ENCODE results near the gene CTXND1. TPM values are rescaled to one million over a fixed set of nuclear protein-coding genes. Genes with fewer than 3 reads are reported as not detected.

CTXND1 gene
- polyA plus RNA-seq, 3 donors, result not detected

DNA sequence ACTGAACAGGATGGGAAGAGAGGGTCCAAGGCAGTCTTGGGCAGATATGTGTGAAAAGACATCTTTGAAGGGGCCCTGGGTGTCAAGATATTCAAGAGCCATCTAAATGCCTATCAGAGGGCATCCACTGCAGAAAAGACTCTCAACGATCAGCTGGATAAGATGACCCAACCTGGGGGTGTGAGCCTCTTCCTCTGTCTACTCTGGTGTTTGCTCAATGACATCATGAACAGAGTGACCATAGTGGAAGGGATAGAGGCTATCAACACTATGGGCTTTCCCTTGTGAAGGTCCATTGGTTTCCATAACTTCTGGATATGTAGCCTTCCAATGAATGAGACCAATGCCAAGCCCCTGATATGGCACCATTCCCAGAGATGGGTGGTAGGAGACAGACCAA is 57.1 kb downstream of the CTXND1 start:
- H3K4me3 ChIP-seq (replicated peaks in 1 of 3; ENCODE audit: low read depth in 2 of 3, low read length in 3 of 3), result no peak overlapping the region
- no peak overlapping the region for H3K27ac ChIP-seq (ENCODE audit: low read depth in 1 of 2, low read length in 2 of 2)
- no peaks in the 10 kb centered on the region for H3K79me2 ChIP-seq (ENCODE audit: insufficient read depth, low read length)
- Mint-ChIP-seq H3K4me3 (no peak overlapping the region), H3K4me1 (no peaks in the 10 kb centered on the region), H3K9me3 (peaks cover 0 to 5% (median 0%) of the 10 kb centered on the region in 7 donors), H3K36me3 (no peaks in the 10 kb centered on the region), H3K27me3 (ENCODE audit: low read depth in 3 of 3) (peaks cover 0 to 2% (median 1%) of the 10 kb centered on the region in 3 donors), H3K27ac (no peak overlapping the region)
- no peaks in the 10 kb centered on the region for H4K20me1 ChIP-seq (ENCODE audit: insufficient read depth, low read length)
- DNase-seq, result no peak
- no peaks in the 10 kb centered on the region for H3K4me1 ChIP-seq (ENCODE audit: control insufficient read depth in 1 of 2, insufficient read depth in 2 of 2, low read length in 2 of 2)
- H3K36me3 ChIP-seq (replicated peaks in 1 of 2; ENCODE audit: control insufficient read depth in 1 of 2, insufficient read depth in 2 of 2, low read length in 2 of 2), result no peaks in the 10 kb centered on the region
- no peak overlapping the region for H2AFZ ChIP-seq (ENCODE audit: insufficient read depth, low read depth, low read length, poor library complexity, severe bottlenecking)
- TF ChIP-seq, protein P1, sequence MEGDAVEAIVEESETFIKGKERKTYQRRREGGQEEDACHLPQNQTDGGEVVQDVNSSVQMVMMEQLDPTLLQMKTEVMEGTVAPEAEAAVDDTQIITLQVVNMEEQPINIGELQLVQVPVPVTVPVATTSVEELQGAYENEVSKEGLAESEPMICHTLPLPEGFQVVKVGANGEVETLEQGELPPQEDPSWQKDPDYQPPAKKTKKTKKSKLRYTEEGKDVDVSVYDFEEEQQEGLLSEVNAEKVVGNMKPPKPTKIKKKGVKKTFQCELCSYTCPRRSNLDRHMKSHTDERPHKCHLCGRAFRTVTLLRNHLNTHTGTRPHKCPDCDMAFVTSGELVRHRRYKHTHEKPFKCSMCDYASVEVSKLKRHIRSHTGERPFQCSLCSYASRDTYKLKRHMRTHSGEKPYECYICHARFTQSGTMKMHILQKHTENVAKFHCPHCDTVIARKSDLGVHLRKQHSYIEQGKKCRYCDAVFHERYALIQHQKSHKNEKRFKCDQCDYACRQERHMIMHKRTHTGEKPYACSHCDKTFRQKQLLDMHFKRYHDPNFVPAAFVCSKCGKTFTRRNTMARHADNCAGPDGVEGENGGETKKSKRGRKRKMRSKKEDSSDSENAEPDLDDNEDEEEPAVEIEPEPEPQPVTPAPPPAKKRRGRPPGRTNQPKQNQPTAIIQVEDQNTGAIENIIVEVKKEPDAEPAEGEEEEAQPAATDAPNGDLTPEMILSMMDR (IDR thresholded peaks at IDR 0.05), result no peak
- 100% methylated on average over 1 of the region's 1 CpG for WGBS (ENCODE audit: insufficient coverage)
- no peaks in the 10 kb centered on the region for H3K9me3 ChIP-seq (replicated peaks in 1 of 2; ENCODE audit: control insufficient read depth in 1 of 2, insufficient read depth in 1 of 2, low read length in 2 of 2)
- H3K27me3 ChIP-seq (ENCODE audit: control insufficient read depth in 2 of 2, insufficient read depth in 2 of 2, low read length in 2 of 2), result no peaks in the 10 kb centered on the region
- no peak overlapping the region for H3K4me2 ChIP-seq (replicated peaks; ENCODE audit: extremely low read depth, low read length, poor library complexity, severe bottlenecking)
- no peak overlapping the region for H3K9ac ChIP-seq (ENCODE audit: insufficient read depth, low read length, poor library complexity, severe bottlenecking)
- intact Hi-C loops (cut with micrococcal nuclease), result no loop called here

DNA sequence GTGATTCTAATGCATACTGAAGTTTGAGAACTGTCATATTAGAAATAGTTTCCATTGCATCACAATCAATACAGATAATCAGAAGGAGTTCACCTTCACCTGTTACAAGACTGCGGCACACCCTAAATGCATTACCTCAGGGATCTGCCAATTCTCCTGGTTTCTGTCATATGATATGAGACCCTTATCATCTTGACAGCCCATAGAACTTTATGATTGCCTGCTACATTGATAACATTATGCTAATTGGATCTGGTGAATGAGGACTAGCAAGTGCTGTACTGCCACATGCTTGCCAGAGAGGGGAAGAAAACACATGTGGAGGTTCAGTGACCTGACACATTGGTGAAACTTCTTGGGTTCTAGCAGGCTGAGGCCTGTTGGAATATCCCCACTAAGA is 57.8 kb downstream of the CTXND1 start:
- H3K4me1 Mint-ChIP-seq, result no peaks in the 10 kb centered on the region

More for the DNA sequence above, 57.8 kb downstream of the CTXND1 start:
- Mint-ChIP-seq H3K36me3 (peaks cover 0 to 4% of the 10 kb centered on the region in 2 donors), H3K4me3 (no peak overlapping the region), H3K27ac (no peak overlapping the region), H3K9me3 (peaks cover 0 to 5% (median 0%) of the 10 kb centered on the region in 7 donors), H3K27me3 (ENCODE audit: low read depth in 3 of 3) (peaks cover 0 to 2% (median 1%) of the 10 kb centered on the region in 3 donors)
- Histone ChIP-seq H3K4me2 (replicated peaks; ENCODE audit: extremely low read depth, low read length, poor library complexity, severe bottlenecking) (no peak overlapping the region), H3K4me3 (replicated peaks in 1 of 3; ENCODE audit: low read depth in 2 of 3, low read length in 3 of 3) (no peak overlapping the region), H3K9ac (ENCODE audit: insufficient read depth, low read length, poor library complexity, severe bottlenecking) (no peak overlapping the region), H3K27me3 (ENCODE audit: control insufficient read depth in 2 of 2, insufficient read depth in 2 of 2, low read length in 2 of 2) (no peaks in the 10 kb centered on the region), H3K27ac (ENCODE audit: low read depth in 1 of 2, low read length in 2 of 2) (no peak overlapping the region), H4K20me1 (ENCODE audit: insufficient read depth, low read length) (no peaks in the 10 kb centered on the region), H3K4me1 (ENCODE audit: control insufficient read depth in 1 of 2, insufficient read depth in 2 of 2, low read length in 2 of 2) (no peaks in the 10 kb centered on the region), H3K79me2 (ENCODE audit: insufficient read depth, low read length) (no peaks in the 10 kb centered on the region), H3K9me3 (replicated peaks in 1 of 2; ENCODE audit: control insufficient read depth in 1 of 2, insufficient read depth in 1 of 2, low read length in 2 of 2) (no peaks in the 10 kb centered on the region), H2AFZ (ENCODE audit: insufficient read depth, low read depth, low read length, poor library complexity, severe bottlenecking) (no peak overlapping the region), H3K36me3 (replicated peaks in 1 of 2; ENCODE audit: control insufficient read depth in 1 of 2, insufficient read depth in 2 of 2, low read length in 2 of 2) (no peaks in the 10 kb centered on the region)
- WGBS (ENCODE audit: insufficient coverage), result 100% methylated on average over 1 of the region's 1 CpG
- intact Hi-C loops (cut with micrococcal nuclease), result no loop called here
- DNase-seq, result no peak
- TF ChIP-seq, protein P1 (IDR thresholded peaks at IDR 0.05), result no peak
